ENCODE data around the gene SLC25A48.

SLC25A48 gene

DNA sequence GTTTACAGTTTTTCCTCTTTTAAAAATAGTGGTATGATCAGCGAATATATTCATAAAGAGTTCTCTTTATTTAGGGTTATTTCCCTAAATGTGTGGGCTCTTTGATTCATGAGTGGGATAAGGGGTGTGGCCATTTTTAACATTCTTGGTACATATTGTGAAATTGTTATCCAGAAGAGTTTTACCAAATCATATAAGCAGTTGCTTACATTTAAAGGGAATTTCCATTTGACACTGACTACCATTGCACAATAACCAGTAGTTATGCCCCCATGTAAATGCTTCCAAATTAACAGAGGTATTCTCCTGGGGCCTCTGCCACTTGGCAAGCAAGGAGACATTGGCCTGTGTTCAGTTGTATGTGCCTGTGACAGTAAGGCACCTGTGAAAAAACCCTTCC lies 27.2 kb downstream of the SLC25A48 start:
- no peaks in the 10 kb centered on the region for H3K36me3 ChIP-seq
- TF ChIP-seq Cebpa-rat (IDR thresholded peaks at IDR 0.05) = peak in 2 of 11 experiments; percentile 15; a peak in 1 of 22 replicates
- H3K9me3 ChIP-seq (replicated peaks in 1 of 11) = peaks cover 6 to 22% (median 17%) of the 10 kb centered on the region in 11 experiments; a peak in 17 of 22 replicates
- H3K4me3 ChIP-seq = no peak overlapping the region
- peaks cover 0 to 9% (median 0%) of the 10 kb centered on the region in 11 experiments; a peak in 2 of 22 replicates for H3K27me3 ChIP-seq
- H3K9ac ChIP-seq = no peak overlapping the region
- no peaks in the 10 kb centered on the region for H4K20me1 ChIP-seq
- peak overlapping the region in 3 of 11 experiments; percentile 45 to 72 (median 70); a peak in 6 of 22 replicates for H3K4me2 ChIP-seq
- H3K27ac ChIP-seq = peak overlapping the region in 2 of 11 experiments; percentile 15 to 32; a peak in 1 of 22 replicates
- H3K4me1 ChIP-seq = peaks cover 0 to 48% (median 0%) of the 10 kb centered on the region in 10 experiments; a peak in 5 of 20 replicates

DNA sequence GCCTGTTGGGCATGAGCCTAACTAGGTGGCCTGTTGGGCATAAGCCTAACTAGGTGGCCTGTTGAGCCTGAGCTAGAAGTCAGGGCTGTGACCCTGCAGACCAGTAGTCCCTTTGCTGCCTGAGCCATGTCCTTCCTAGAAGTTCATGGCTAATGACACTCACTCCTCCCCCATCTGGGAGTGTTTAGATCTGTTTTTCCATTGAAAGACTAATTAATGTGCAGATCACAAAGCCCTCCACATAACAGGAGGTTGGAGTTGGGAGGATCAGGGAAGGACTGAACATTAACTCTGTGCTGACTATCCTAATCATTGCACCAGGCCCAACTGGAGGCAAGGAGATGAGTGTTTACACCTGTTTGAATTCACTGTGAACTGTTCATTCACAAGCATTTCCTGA lies 27.6 kb downstream of the SLC25A48 start:
- Histone ChIP-seq H4K20me1 (no peaks in the 10 kb centered on the region), H3K9me3 (replicated peaks in 1 of 11) (peaks cover 6 to 22% (median 17%) of the 10 kb centered on the region in 11 experiments; a peak in 17 of 22 replicates), H3K4me2 (peak overlapping the region in 3 of 11 experiments; percentile 45 to 72 (median 70); a peak in 6 of 22 replicates), H3K4me3 (no peak overlapping the region), H3K27ac (peak overlapping the region in 2 of 11 experiments; percentile 15 to 32; a peak in 2 of 22 replicates), H3K4me1 (peaks cover 0 to 48% (median 0%) of the 10 kb centered on the region in 10 experiments; a peak in 5 of 20 replicates), H3K9ac (no peak overlapping the region), H3K27me3 (peaks cover 0 to 12% (median 0%) of the 10 kb centered on the region in 11 experiments; a peak in 3 of 22 replicates), H3K36me3 (no peaks in the 10 kb centered on the region)
- TF ChIP-seq Cebpa-rat (IDR thresholded peaks at IDR 0.05) = no peak

DNA sequence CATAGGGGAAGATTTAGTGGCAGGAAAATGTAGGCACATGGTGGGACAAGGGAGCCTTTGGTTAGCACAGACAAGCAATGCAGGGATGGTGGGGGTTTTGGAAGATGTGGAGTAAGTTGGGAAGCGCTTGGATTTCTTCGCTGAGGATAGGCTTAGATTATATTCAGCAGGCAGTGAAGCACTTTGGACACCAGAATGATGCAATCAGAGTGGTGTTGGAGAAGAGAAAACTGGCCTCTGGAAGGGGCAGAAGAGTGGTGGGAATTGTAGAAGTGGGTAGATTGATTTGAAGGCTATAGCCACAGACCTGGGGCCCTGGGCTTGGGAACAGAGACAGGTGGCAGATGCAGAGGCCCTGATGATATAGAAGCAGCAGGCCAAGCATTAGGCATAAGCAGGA lies 28.3 kb downstream of the SLC25A48 start:
- Histone ChIP-seq H3K9ac (no peak overlapping the region), H4K20me1 (no peaks in the 10 kb centered on the region), H3K9me3 (replicated peaks in 1 of 11) (peaks cover 6 to 22% (median 17%) of the 10 kb centered on the region in 11 experiments; a peak in 17 of 22 replicates), H3K27me3 (peaks cover 0 to 18% (median 0%) of the 10 kb centered on the region in 11 experiments; a peak in 3 of 22 replicates), H3K4me1 (peaks cover 0 to 48% (median 0%) of the 10 kb centered on the region in 10 experiments; a peak in 5 of 20 replicates), H3K27ac (peak overlapping the region in 1 of 11 experiments; percentile 32; a peak in 1 of 22 replicates), H3K4me3 (no peak overlapping the region), H3K4me2 (peak overlapping the region in 2 of 11 experiments; percentile 70 to 72; a peak in 3 of 22 replicates), H3K36me3 (no peaks in the 10 kb centered on the region)
- TF ChIP-seq Cebpa-rat (IDR thresholded peaks at IDR 0.05) = no peak

- H3K9me3 ChIP-seq (replicated peaks in 1 of 11) = peaks cover 0 to 4% (median under 1%) of the 10 kb centered on the region in 11 experiments; a peak in 4 of 22 replicates
- peak overlapping the region in 2 of 11 experiments; percentile 32 to 43; a peak in 4 of 22 replicates for H3K4me2 ChIP-seq
- peaks cover 0 to 34% (median 0%) of the 10 kb centered on the region in 11 experiments; a peak in 4 of 22 replicates for H3K27me3 ChIP-seq
- peaks cover 0 to 45% (median 0%) of the 10 kb centered on the region in 10 experiments; a peak in 5 of 20 replicates for H3K4me1 ChIP-seq
- no peaks in the 10 kb centered on the region for H3K36me3 ChIP-seq
- no peak overlapping the region for H3K27ac ChIP-seq
- H3K9ac ChIP-seq = no peak overlapping the region
- H4K20me1 ChIP-seq = no peaks in the 10 kb centered on the region
- TF ChIP-seq Cebpa-rat (IDR thresholded peaks at IDR 0.05) = no peak
- H3K4me3 ChIP-seq = no peak overlapping the region
These were observed 30.3 kb downstream of the SLC25A48 start for GRCh38 chr5:135864503-135865435.

DNA sequence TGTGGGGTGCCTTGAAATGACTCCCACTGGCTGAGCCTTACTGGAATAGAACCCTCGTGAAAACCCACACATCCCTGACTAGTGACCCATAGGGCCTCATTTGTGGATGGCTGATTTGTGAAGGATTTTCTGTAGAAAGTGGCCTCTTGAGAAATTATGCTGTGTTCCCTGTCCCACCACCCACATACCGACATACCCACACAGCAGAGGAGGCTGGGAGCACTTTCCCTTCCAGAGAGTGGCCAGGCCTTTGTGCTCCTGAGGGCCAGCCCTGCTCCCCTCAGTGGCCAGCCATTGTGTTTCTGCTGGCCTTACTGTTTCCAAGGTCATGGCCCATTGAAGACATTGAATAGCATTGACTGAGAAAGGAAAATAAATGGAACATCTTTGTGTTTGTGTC lies 31.6 kb downstream of the SLC25A48 start:
- H3K36me3 ChIP-seq = no peaks in the 10 kb centered on the region
- H3K27ac ChIP-seq = no peak overlapping the region
- H3K4me3 ChIP-seq = no peak overlapping the region
- H3K4me1 ChIP-seq = peaks cover 0 to 32% (median 0%) of the 10 kb centered on the region in 10 experiments; a peak in 5 of 20 replicates
- H3K9me3 ChIP-seq (replicated peaks in 1 of 11) = peaks cover 0 to 4% (median 0%) of the 10 kb centered on the region in 11 experiments; a peak in 1 of 22 replicates
- TF ChIP-seq Cebpa-rat (IDR thresholded peaks at IDR 0.05) = no peak
- peaks cover 0 to 43% (median 0%) of the 10 kb centered on the region in 11 experiments; a peak in 4 of 22 replicates for H3K27me3 ChIP-seq
- H3K9ac ChIP-seq = no peak overlapping the region
- no peaks in the 10 kb centered on the region for H4K20me1 ChIP-seq
- H3K4me2 ChIP-seq = no peak overlapping the region

DNA sequence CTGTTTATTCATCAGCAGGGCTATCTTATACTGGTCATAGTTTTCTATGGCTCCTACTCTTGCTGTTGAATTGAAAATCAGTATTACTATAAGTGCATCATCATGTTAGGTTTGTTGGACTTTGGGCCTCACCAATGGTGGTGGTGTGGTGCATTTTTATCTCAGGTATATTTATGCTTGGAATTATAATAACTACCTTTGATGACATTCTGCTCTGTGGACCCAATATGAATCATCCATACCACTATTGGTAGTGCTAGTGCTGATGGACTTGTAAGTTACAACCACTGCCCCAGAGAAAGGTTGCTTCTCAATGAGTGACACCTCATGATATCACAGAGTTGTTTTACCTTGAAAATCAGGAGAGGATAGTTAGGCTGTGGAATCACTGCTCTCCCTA lies 33.1 kb downstream of the SLC25A48 start:
- H3K27ac ChIP-seq = no peak overlapping the region
- H3K4me1 ChIP-seq = peaks cover 0 to 17% (median 0%) of the 10 kb centered on the region in 10 experiments; a peak in 3 of 20 replicates
- H3K4me3 ChIP-seq = no peak overlapping the region
- H3K9me3 ChIP-seq (replicated peaks in 1 of 11) = peaks cover 0 to 4% (median 0%) of the 10 kb centered on the region in 11 experiments; a peak in 1 of 22 replicates
- H3K27me3 ChIP-seq = peaks cover 0 to 59% (median 0%) of the 10 kb centered on the region in 11 experiments; a peak in 5 of 22 replicates
- no peak overlapping the region for H3K4me2 ChIP-seq
- H4K20me1 ChIP-seq = no peaks in the 10 kb centered on the region; a peak in 2 of 22 replicates
- H3K36me3 ChIP-seq = no peaks in the 10 kb centered on the region
- H3K9ac ChIP-seq = no peak overlapping the region
- TF ChIP-seq Cebpa-rat (IDR thresholded peaks at IDR 0.05) = no peak

DNA sequence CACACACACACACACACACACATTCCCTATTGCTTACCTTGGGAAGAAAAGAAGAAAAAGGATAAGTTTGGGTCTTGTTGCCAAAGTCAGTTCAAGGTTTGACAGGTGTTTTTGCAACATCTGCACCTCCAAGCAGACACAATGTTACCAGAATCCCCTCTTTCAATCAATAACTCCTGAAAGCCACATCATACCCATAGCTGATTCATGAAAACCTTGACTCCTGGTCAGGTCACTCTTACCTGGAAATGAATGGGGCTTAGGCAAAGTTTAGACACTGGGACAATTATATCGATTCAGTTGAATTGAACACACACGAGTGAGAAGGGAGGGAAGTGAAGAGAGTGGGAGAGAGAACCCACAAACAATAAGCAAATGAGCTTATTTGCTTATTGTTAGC lies 34.2 kb downstream of the SLC25A48 start:
- Histone ChIP-seq H3K36me3 (no peaks in the 10 kb centered on the region), H3K4me3 (no peak overlapping the region), H3K4me1 (peaks cover 0 to 12% (median 0%) of the 10 kb centered on the region in 10 experiments; a peak in 3 of 20 replicates), H3K4me2 (no peak overlapping the region), H3K27me3 (peaks cover 0 to 70% (median 0%) of the 10 kb centered on the region in 11 experiments; a peak in 5 of 22 replicates), H3K9me3 (replicated peaks in 1 of 11) (peaks cover 0 to 4% (median 0%) of the 10 kb centered on the region in 11 experiments; a peak in 1 of 22 replicates), H3K27ac (no peak overlapping the region), H4K20me1 (no peaks in the 10 kb centered on the region; a peak in 2 of 22 replicates), H3K9ac (no peak overlapping the region)
- TF ChIP-seq Cebpa-rat (IDR thresholded peaks at IDR 0.05) = no peak

DNA sequence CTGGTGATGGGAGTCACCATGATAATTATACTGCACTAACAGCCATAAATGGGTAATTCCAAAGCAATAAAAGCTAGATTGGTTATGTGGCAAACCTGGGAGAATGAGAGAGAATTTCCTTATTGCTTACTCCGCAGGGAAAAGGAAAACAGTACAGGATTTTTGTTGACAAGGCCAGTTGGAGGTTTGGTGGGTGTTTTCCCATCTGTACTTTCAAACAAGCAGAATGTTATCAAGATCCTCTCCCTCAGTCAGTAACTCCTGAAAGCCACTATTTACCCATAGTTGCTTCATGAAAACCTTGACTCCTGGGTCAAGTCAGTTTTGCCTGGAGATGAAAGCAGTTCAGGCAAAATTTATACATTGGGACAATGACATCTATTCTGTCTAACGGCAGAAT lies 34.8 kb downstream of the SLC25A48 start:
- Histone ChIP-seq H3K4me3 (no peak overlapping the region), H3K9me3 (replicated peaks in 1 of 11) (peaks cover 0 to 3% (median 0%) of the 10 kb centered on the region in 11 experiments; a peak in 1 of 22 replicates), H3K27ac (no peak overlapping the region), H3K4me1 (peaks cover 0 to 15% (median 0%) of the 10 kb centered on the region in 10 experiments; a peak in 4 of 20 replicates), H3K36me3 (no peaks in the 10 kb centered on the region), H3K27me3 (peaks cover 0 to 74% (median 0%) of the 10 kb centered on the region in 11 experiments; a peak in 5 of 22 replicates), H4K20me1 (no peaks in the 10 kb centered on the region; a peak in 2 of 22 replicates), H3K9ac (no peak overlapping the region), H3K4me2 (no peak overlapping the region)
- TF ChIP-seq Cebpa-rat (IDR thresholded peaks at IDR 0.05) = no peak
